Activated CD8-positive, alpha-beta T cell treated with anti-CD3 and anti-CD28 coated beads for 36 hours (primary cell): ENCODE results near the gene RBMS3. TPM values are rescaled to one million over a fixed set of nuclear protein-coding genes. Genes with fewer than 3 reads are reported as not detected.
"Not testable (repeated sequence)": the region's sequence is repeated elsewhere in the genome, so short reads cannot be mapped to it uniquely, and the experiment has no call there.

Experiments used
- ATAC-seq: fragments of 200-7000 bp; cut with Tn5 transposase; one replicate; pipeline ENCODE4 v1.10.0; 2021; ENCODE audit warnings: mild to moderate bottlenecking, moderate library complexity
- CTCF ChIA-PET: fragments of 350-600 bp; sonication (Branson Sonifier 250); formaldehyde crosslinking; loops from one replicate; lab custom pipeline; 2021; ENCODE audit warnings: antibody characterized with exemption; lab: Charles Lee
- POLR2A ChIA-PET: fragments of 350-600 bp; sonication (Branson Sonifier 250); formaldehyde crosslinking; loops from one replicate; lab custom pipeline; 2021; ENCODE audit warnings: antibody characterized with exemption; lab: Charles Lee
- DNase-seq: peaks from one replicate; pipeline ENCODE4 v3.0.0-alpha.2; 2020
- H3K27ac Mint-ChIP-seq: one replicate; pipeline ENCODE4 v1.8.0; 2021; ENCODE audit warnings: mild to moderate bottlenecking, mixed read lengths
- H3K27me3 Mint-ChIP-seq: one replicate; pipeline ENCODE4 v1.8.0; 2021; ENCODE audit warnings: mixed read lengths
- H3K36me3 Mint-ChIP-seq: one replicate; pipeline ENCODE4 v1.8.0; 2021; ENCODE audit warnings: low read depth, mixed read lengths
- H3K4me1 Mint-ChIP-seq: one replicate; pipeline ENCODE4 v1.8.0; 2021; ENCODE audit warnings: low read depth, mixed read lengths
- H3K4me3 Mint-ChIP-seq: one replicate; pipeline ENCODE4 v1.8.0; 2021; ENCODE audit warnings: mild to moderate bottlenecking, moderate library complexity, mixed read lengths
- H3K9me3 Mint-ChIP-seq: one replicate; pipeline ENCODE4 v1.8.0; 2021; ENCODE audit warnings: mixed read lengths
- CTCF ChIP-seq: fragments of 200-600 bp; IDR thresholded peaks from one replicate; pipeline ENCODE4 v1.8.0; 2022; ENCODE audit warnings: antibody characterized with exemption, mild to moderate bottlenecking
- intact Hi-C: fragments of 100-400 bp; cut with micrococcal nuclease; formaldehyde crosslinking; loops from one replicate; pipeline ENCODE4 v1.10.0; 2022
- total RNA-seq, 2 experiments: library from RNA; stranded (reverse); gene quantifications; one replicate each; pipeline ENCODE4 v1.2.3, GENCODE V29; 2021

Gene RBMS3
- total RNA-seq, 2 experiments from 2014 or later, result 2.3 to 2.8 TPM

- ChIA-PET CTCF (no interaction called here), POLR2A (no interaction called here)
- no peaks in the 10 kb centered on the region for H3K27me3 Mint-ChIP-seq
- no peak overlapping the region for H3K4me3 Mint-ChIP-seq
- H3K27ac Mint-ChIP-seq, result no peak overlapping the region
- intact Hi-C loops, result no loop called here
- H3K9me3 Mint-ChIP-seq, result peaks cover 1% of the 10 kb centered on the region
- ATAC-seq, result no peak
- no peak for TF ChIP-seq CTCF
- H3K36me3 Mint-ChIP-seq, result no peaks in the 10 kb centered on the region
- H3K4me1 Mint-ChIP-seq, result peaks cover 4% of the 10 kb centered on the region
- no peak for DNase-seq
Measured at GRCh38 chr3:29382845-29383244, 102.0 kb downstream of the RBMS3 start.

GRCh38 chr3:29384640-29385039, 103.8 kb downstream of the RBMS3 start:
- no peak for DNase-seq
- CTCF ChIA-PET, result no interaction called here
- POLR2A ChIA-PET, result interaction anchor here (0.6 kb wide), 1 partner anchor 110 kb away, joined by 3 read pairs; no protein-coding TSS in a partner anchor
- intact Hi-C loops, result no loop called here
- peaks cover 1% of the 10 kb centered on the region for H3K9me3 Mint-ChIP-seq
- no peak for TF ChIP-seq CTCF
- H3K27me3 Mint-ChIP-seq, result no peaks in the 10 kb centered on the region
- no peak overlapping the region for H3K27ac Mint-ChIP-seq
- peaks cover 4% of the 10 kb centered on the region for H3K4me1 Mint-ChIP-seq
- no peak overlapping the region for H3K4me3 Mint-ChIP-seq
- no peak for ATAC-seq
- no peaks in the 10 kb centered on the region for H3K36me3 Mint-ChIP-seq

GRCh38 chr3:29385046-29385830, 104.4 kb downstream of the RBMS3 start:
- H3K9me3 Mint-ChIP-seq, result peaks cover 1% of the 10 kb centered on the region

GRCh38 chr3:29389362-29389761, 108.5 kb downstream of the RBMS3 start:
- no peaks in the 10 kb centered on the region for H3K27me3 Mint-ChIP-seq
- ATAC-seq, result no peak
- no peaks in the 10 kb centered on the region for H3K36me3 Mint-ChIP-seq
- POLR2A ChIA-PET, result no interaction called here
- no peak overlapping the region for H3K27ac Mint-ChIP-seq
- no peak overlapping the region for H3K4me3 Mint-ChIP-seq
- intact Hi-C loops, result no loop called here
- peaks cover 4% of the 10 kb centered on the region for H3K4me1 Mint-ChIP-seq
- peaks cover 4% of the 10 kb centered on the region for H3K9me3 Mint-ChIP-seq
- CTCF ChIA-PET, result no interaction called here
- no peak for DNase-seq
- TF ChIP-seq CTCF, result no peak

More at GRCh38 chr3:29385046-29385830, 104.4 kb downstream of the RBMS3 start:
- DNase-seq, result no peak
- H3K4me1 Mint-ChIP-seq, result peaks cover 4% of the 10 kb centered on the region
- TF ChIP-seq CTCF, result no peak
- CTCF ChIA-PET, result no interaction called here
- intact Hi-C loops, result no loop called here
- POLR2A ChIA-PET, result interaction anchor here (0.6 kb wide), 1 partner anchor 111 kb away, joined by 3 read pairs; no protein-coding TSS in a partner anchor
- ATAC-seq, result no peak
- H3K27ac Mint-ChIP-seq, result no peak overlapping the region
- no peak overlapping the region for H3K4me3 Mint-ChIP-seq
- no peaks in the 10 kb centered on the region for H3K27me3 Mint-ChIP-seq
- no peaks in the 10 kb centered on the region for H3K36me3 Mint-ChIP-seq

GRCh38 chr3:29392625-29393388, 111.9 kb downstream of the RBMS3 start:
- H3K27me3 Mint-ChIP-seq, result no peaks in the 10 kb centered on the region
- H3K36me3 Mint-ChIP-seq, result no peaks in the 10 kb centered on the region
- no peak for TF ChIP-seq CTCF
- intact Hi-C loops, result no loop called here
- peaks cover 6% of the 10 kb centered on the region for H3K9me3 Mint-ChIP-seq
- ChIA-PET CTCF (no interaction called here), POLR2A (no interaction called here)
- H3K27ac Mint-ChIP-seq, result no peak overlapping the region
- ATAC-seq, result no peak
- no peak overlapping the region for H3K4me3 Mint-ChIP-seq
- H3K4me1 Mint-ChIP-seq, result no peaks in the 10 kb centered on the region
- DNase-seq, result no peak

GRCh38 chr3:29393946-29394345, 113.1 kb downstream of the RBMS3 start:
- H3K27ac Mint-ChIP-seq, H3K4me3 Mint-ChIP-seq, POLR2A ChIA-PET, H3K27me3 Mint-ChIP-seq, ATAC-seq, H3K36me3 Mint-ChIP-seq, CTCF ChIA-PET, H3K4me1 Mint-ChIP-seq, intact Hi-C loops, H3K9me3 Mint-ChIP-seq, DNase-seq: not testable (repeated sequence)
